Gastroesophageal sphincter (tissue), 3 donors: Measurements from ENCODE around the gene DPM1.

ENCODE experiments used
- EP300 ChIP-seq: sonication (generic); formaldehyde crosslinking; IDR thresholded peaks from one replicate; pipeline ENCODE4 v1.6.1; 2017; ENCODE audit warnings: antibody characterized with exemption, mild to moderate bottlenecking
- POLR2A ChIP-seq, 2 donors: fragments of 450-650 bp; IDR thresholded peaks; one replicate each; pipeline ENCODE4 v1.6.1; 2017; ENCODE audit warnings: antibody characterized with exemption in 2 of 2, mild to moderate bottlenecking in 2 of 2, moderate library complexity in 1 of 2
- POLR2AphosphoS5 ChIP-seq: sonication (generic); formaldehyde crosslinking; IDR thresholded peaks from one replicate; pipeline ENCODE4 v1.6.1; 2017; ENCODE audit warnings: antibody characterized with exemption
- TF ChIP-seq, protein P1 (sequence below), 4 experiments: fragments of 200-600 bp in 2 of 4; fragments of 450-650 bp in 2 of 4; sonication (generic) in 1 of 4; IDR thresholded peaks; one replicate each; pipeline ENCODE4 v1.5.1; 2017 to 2019; ENCODE audit warnings: antibody characterized with exemption in 4 of 4, mild to moderate bottlenecking in 2 of 4, moderate library complexity in 2 of 4

GRCh38 chr20:51001430-51002265 is 43.3 kb upstream of the DPM1 start:
- TF ChIP-seq, protein P1, sequence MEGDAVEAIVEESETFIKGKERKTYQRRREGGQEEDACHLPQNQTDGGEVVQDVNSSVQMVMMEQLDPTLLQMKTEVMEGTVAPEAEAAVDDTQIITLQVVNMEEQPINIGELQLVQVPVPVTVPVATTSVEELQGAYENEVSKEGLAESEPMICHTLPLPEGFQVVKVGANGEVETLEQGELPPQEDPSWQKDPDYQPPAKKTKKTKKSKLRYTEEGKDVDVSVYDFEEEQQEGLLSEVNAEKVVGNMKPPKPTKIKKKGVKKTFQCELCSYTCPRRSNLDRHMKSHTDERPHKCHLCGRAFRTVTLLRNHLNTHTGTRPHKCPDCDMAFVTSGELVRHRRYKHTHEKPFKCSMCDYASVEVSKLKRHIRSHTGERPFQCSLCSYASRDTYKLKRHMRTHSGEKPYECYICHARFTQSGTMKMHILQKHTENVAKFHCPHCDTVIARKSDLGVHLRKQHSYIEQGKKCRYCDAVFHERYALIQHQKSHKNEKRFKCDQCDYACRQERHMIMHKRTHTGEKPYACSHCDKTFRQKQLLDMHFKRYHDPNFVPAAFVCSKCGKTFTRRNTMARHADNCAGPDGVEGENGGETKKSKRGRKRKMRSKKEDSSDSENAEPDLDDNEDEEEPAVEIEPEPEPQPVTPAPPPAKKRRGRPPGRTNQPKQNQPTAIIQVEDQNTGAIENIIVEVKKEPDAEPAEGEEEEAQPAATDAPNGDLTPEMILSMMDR (IDR thresholded peaks at IDR 0.05) = no peak
- TF ChIP-seq EP300 = no peak
- no peak for TF ChIP-seq POLR2A (IDR thresholded peaks at IDR 0.05)
- no peak for TF ChIP-seq POLR2AphosphoS5
